Upper lobe of right lung (tissue), 1 donor: ENCODE measurements around the gene PDK1. TPM values are rescaled to one million over a fixed set of nuclear protein-coding genes. Genes with fewer than 3 reads are reported as not detected.

Experiments
- ATAC-seq: fragments of 200-7000 bp; cut with Tn5 transposase; one replicate; pipeline ENCODE4 v1.9.1; 2020; ENCODE audit warnings: mild to moderate bottlenecking, moderate library complexity
- DNase-seq: peaks from one replicate; pipeline ENCODE4 v3.0.0-alpha.2; 2020
- H3K27ac ChIP-seq: fragments of 200-600 bp; one replicate; pipeline ENCODE4 v1.8.0; 2022
- H3K27me3 ChIP-seq: fragments of 200-600 bp; one replicate; pipeline ENCODE4 v1.8.0; 2022; ENCODE audit warnings: mild to moderate bottlenecking
- H3K36me3 ChIP-seq: fragments of 200-600 bp; one replicate; pipeline ENCODE4 v1.8.0; 2022
- H3K4me1 ChIP-seq: fragments of 200-600 bp; one replicate; pipeline ENCODE4 v1.8.0; 2022
- H3K4me3 ChIP-seq: fragments of 200-600 bp; one replicate; pipeline ENCODE4 v1.8.0; 2022; ENCODE audit warnings: mild to moderate bottlenecking
- H3K9me3 ChIP-seq: fragments of 200-600 bp; one replicate; pipeline ENCODE4 v1.8.0; 2022
- CTCF ChIP-seq: fragments of 200-600 bp; IDR thresholded peaks from one replicate; pipeline ENCODE4 v1.8.0; 2022; ENCODE audit warnings: antibody characterized with exemption
- intact Hi-C: fragments of 100-400 bp; cut with DNase I; formaldehyde crosslinking; loops from one replicate; pipeline ENCODE4 v1.11.0; 2022
- total RNA-seq: library from RNA; stranded (reverse); fragmentation: NEBNext Ultra II Directional; extraction: Animal tissue kit (Norgen Biotek cat#: 25700); gene quantifications from one replicate; pipeline ENCODE4 v1.2.1, GENCODE V29; 2021
- donor health status: DM: no; HTN: yes; CAD: no; lungs with severe emphysema.

PDK1 gene
- total RNA-seq, 1 donor from 2014 or later = 6.0 TPM

DNA sequence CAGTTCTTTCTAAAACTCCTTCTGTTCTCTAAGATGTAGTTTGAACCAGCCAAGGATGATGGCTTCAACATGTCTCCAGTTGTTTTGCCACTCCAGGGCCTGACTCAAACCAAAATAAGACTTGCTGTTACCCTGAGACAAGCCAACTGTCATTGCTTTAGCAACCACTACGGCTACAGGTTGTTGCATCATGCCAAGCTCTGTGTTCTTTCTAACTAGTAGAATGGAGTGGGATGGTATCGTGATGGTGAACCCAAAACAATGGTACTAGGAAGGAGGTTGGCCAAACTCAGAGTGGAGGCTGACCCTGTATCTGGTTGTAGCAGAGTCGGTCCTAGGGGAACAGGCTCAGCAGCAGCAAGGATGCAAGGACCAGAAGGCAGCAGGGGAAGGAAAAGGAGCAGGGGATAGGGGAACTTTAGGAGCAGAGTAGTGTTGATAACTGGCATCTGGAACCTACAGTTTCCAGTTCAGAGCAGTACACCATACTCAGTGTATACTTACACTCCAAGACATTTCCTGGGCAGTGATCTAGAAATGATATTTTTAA, 51.6 kb downstream of the PDK1 start:
- Histone ChIP-seq H3K27me3 (no peaks in the 10 kb centered on the region), H3K4me1 (no peaks in the 10 kb centered on the region), H3K36me3 (no peaks in the 10 kb centered on the region), H3K9me3 (no peaks in the 10 kb centered on the region), H3K4me3 (no peak overlapping the region), H3K27ac (no peak overlapping the region)
- no peak for TF ChIP-seq CTCF
- intact Hi-C loops = no loop called here
- ATAC-seq (no peak), DNase-seq (no peak)

- Histone ChIP-seq H3K36me3 (no peaks in the 10 kb centered on the region), H3K4me1 (no peaks in the 10 kb centered on the region), H3K9me3 (no peaks in the 10 kb centered on the region), H3K27ac (no peak overlapping the region), H3K27me3 (no peaks in the 10 kb centered on the region), H3K4me3 (no peak overlapping the region)
- no peak for TF ChIP-seq CTCF
- DNase-seq (no peak), ATAC-seq (no peak)
- intact Hi-C loops = no loop called here
Observed at GRCh38 chr2:172609488-172609887, 53.6 kb downstream of the PDK1 start.

DNA sequence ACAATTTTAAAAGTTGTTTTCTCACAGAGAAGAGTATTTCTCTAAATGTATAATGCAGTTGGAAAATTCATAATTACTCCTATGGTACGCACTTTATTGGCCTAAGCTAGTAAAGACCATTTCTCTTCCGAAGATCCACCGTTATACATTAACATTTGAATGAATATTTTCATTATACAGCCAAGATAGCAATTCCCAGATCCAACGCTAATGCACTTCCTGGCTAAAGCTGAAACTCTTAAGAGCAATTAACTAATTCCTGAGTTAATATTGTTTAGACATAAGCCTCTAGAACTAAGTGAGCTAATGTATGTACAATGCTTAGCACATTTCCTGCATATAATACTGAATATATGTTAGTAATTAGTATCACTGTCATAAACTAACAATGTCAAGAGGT, 56.2 kb downstream of the PDK1 start:
- no peak for ATAC-seq
- no peak for DNase-seq
- TF ChIP-seq CTCF = no peak
- no peaks in the 10 kb centered on the region for H3K9me3 ChIP-seq
- intact Hi-C loops = no loop called here
- no peak overlapping the region for H3K4me3 ChIP-seq
- H3K36me3 ChIP-seq = no peaks in the 10 kb centered on the region
- no peak overlapping the region for H3K27ac ChIP-seq
- no peaks in the 10 kb centered on the region for H3K27me3 ChIP-seq
- no peaks in the 10 kb centered on the region for H3K4me1 ChIP-seq

GRCh38 chr2:172613040-172613439, 57.1 kb downstream of the PDK1 start:
- TF ChIP-seq CTCF = no peak
- H3K4me3 ChIP-seq = no peak overlapping the region
- DNase-seq (no peak), ATAC-seq (no peak)
- no peak overlapping the region for H3K27ac ChIP-seq
- H3K36me3 ChIP-seq = no peaks in the 10 kb centered on the region
- H3K27me3 ChIP-seq = no peaks in the 10 kb centered on the region
- intact Hi-C loops = no loop called here
- no peaks in the 10 kb centered on the region for H3K9me3 ChIP-seq
- H3K4me1 ChIP-seq = no peaks in the 10 kb centered on the region

DNA sequence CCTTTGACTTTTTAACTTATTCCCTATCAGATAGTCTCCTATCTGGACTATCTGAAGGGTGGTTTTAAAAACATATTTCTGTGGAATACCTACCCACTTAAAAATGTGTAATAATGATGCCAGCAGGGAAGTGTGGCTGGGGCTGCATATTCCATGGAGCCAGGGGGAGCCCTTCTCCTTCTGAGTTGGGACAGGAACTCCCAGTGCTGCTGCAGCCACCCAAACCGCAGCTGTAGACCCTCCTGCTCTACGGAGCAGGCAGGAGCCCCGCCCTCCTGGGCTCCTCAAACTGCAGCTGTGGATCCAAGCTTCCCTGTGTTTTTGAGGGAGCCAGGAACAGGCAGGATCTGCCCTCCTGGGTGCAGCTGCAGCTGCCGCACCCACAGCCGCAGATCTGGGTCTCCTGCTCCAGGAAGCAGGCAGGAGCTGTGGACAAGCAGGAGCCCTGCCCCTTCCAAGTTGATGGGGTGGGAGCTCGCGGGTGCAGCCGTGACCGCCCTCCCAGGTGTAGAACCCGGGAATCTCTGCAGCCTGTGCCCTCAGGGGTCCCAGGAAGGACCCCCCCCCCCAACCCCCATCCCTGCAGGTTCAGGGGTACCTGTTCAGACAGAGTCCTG, 57.8 kb downstream of the PDK1 start:
- no peaks in the 10 kb centered on the region for H3K9me3 ChIP-seq
- H3K4me3 ChIP-seq = no peak overlapping the region
- no peak for TF ChIP-seq CTCF
- no peaks in the 10 kb centered on the region for H3K36me3 ChIP-seq
- H3K27me3 ChIP-seq = no peaks in the 10 kb centered on the region
- DNase-seq (no peak), ATAC-seq (no peak)
- no peaks in the 10 kb centered on the region for H3K4me1 ChIP-seq
- intact Hi-C loops = no loop called here
- H3K27ac ChIP-seq = no peak overlapping the region

GRCh38 chr2:172614932-172615331, 59.0 kb downstream of the PDK1 start:
- DNase-seq = no peak
- Histone ChIP-seq H3K9me3 (no peaks in the 10 kb centered on the region), H3K27me3 (no peaks in the 10 kb centered on the region), H3K36me3 (no peaks in the 10 kb centered on the region), H3K4me1 (no peaks in the 10 kb centered on the region), H3K27ac (no peak overlapping the region), H3K4me3 (no peak overlapping the region)
- no peak for ATAC-seq
- intact Hi-C loops = no loop called here
- TF ChIP-seq CTCF = no peak
